COLO668 (cell line): Measurements from ENCODE around the gene GGT7.
"Not testable (repeated sequence)": the region's sequence is repeated elsewhere in the genome, so short reads cannot be mapped to it uniquely, and the experiment has no call there.

Experiments
- DNase-seq: peaks from one replicate; lab custom pipeline; 2025; ENCODE audit not compliant: unreplicated experiment; lab: John Stamatoyannopoulos, UW

Gene GGT7

DNA sequence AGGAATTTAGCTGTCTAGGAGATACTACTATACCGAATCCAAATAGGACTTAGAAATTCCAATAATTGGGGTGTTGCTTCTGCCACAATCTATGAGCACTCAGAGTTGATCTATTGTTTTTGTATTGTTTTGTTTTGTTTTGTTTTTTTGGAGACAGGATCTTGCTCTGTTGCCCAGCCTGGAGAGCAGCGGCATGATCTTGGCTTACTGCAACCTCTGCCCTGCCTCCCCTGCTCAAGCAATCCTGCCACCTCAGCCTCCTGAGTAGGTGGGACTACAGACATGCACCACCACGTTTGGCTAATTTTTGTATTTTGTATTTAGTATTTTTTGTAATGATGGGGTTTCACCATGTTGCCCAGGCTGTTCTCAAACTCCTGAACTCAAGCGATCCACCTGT is 11.2 kb upstream of the GGT7 start:
- DNase-seq: no peak

DNA sequence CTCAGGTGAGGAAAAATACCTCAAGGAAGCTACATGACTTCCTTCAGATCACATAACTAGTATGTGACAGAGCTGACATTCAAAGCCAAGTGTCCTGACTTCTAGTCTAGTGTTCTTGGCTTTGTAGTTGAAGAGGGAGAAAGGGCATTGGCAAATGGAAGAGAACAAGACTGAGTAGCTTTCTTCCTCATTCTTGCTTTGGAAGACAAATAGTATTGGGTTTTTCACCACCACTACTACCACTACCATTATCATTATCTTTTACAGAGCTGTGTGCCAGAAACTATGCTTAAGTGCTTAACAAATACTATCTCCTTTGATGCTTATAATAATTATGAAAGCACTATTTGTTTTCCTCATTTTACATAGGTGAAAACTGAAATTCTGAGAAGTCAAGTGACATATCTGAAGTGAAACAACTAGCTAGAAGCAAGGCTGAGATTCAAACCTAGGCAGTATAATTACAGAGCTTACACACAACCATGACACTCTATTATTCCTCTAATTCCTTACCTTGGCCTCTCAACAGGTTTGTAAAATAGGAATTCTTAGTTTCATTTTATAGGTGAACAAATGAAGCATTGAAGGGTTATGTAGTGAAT is 10.5 kb upstream of the GGT7 start:
- no peak for DNase-seq

- no peak for DNase-seq
These were observed 9.0 kb upstream of the GGT7 start for GRCh38 chr20:34881689-34882088.

- DNase-seq: not testable (repeated sequence)
These were observed 8.3 kb upstream of the GGT7 start for GRCh38 chr20:34880971-34881370.

GRCh38 chr20:34880215-34880850 is 7.7 kb upstream of the GGT7 start:
- DNase-seq: no peak

GRCh38 chr20:34876406-34877282 is 4.0 kb upstream of the GGT7 start, which contains the start of gene ACSS2:
Gene ACSS2 (plus strand): TSS chr20:34876612. CDS start chr20:34876646, 34 bp downstream.
- no peak for DNase-seq

DNA sequence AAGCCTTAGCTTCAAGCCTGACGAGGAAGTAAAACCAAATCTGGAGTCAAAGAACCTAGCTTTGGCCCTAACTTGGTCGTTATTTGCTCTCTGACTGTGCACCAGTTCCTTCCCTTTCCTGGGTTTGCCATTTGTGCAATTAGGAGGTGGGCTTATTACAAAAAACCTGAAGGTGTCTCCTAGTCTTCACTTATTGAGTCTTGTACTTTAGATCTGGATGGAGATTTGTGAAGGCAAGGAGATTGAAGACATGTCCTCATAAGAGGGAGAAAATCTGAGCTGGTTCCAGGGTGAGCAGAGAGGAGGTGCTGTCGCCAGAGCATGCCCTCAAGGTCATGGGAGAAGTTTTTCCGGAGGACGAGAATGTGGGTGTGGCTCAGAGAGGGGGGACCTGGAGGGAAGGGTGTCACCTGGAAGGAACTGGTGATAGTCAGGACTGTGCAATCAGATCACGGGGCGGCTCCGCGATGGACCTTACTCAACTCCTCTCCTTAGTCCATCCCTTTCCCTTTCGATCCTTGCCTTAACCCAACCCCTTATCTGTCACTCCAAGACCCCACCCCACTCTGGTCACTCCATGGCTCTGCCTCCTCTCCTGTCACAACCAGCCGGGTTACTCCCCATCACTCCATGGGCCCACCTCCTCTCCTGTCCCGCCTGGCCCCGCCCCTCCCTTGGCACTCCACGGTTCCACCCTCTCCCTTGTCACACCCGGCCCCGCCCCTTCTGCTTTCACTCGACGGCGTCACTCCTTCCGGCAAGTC is 3.2 kb upstream of the GGT7 start:
- DNase-seq: peak; percentile 98

DNA sequence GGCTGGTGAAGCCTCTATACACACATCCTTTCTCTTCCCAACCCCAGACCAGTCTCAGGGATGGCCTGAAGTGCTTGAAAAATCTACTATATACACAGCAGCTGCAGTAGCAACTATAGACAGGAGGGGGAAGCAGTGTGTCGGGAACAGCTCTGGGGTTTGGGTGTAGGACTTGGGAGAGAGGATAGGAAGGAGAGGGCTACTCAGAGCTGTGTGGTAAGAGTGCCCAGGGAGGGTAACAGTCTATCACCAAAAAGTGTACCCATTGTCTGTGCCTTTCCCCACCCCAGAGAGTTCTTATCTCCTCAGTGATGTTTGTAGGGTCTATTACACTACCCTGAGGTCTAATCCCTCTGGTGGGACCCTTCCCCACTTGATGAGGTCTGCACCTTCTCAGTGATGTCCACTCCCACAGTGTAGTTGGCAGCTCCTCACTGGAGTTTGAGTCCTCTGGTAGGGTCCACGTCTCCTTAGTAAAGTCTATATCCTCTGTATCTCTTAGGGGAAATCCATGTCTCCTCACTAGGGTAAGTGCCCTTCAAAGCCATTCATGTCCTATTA is 1.5 kb upstream of the GGT7 start:
- peak; percentile 78 for DNase-seq

DNA sequence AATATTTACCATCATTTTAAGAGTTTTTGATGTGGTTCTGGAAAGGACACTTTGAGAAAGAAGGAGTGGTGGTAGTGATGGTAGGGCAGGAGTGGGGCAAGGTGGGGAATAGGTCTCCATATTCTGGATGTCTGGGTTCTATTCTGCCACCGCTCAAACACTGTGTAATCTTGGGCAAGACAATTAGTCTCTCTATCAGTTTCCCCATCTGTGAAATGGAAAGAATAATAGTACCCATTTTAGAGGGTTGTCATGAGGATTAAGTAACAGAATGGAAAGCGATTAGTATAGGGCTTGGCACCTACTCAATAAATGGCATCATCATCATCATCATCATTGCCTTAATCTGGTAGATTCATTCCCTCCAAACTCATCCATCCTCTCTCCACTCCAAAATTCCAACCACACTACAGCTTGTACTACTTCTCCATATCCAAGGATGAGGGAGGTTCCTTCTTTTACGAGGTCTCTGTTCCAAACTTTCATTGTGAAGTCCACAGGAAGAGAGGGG is 982 bp upstream of the GGT7 start:
- no peak for DNase-seq

DNA sequence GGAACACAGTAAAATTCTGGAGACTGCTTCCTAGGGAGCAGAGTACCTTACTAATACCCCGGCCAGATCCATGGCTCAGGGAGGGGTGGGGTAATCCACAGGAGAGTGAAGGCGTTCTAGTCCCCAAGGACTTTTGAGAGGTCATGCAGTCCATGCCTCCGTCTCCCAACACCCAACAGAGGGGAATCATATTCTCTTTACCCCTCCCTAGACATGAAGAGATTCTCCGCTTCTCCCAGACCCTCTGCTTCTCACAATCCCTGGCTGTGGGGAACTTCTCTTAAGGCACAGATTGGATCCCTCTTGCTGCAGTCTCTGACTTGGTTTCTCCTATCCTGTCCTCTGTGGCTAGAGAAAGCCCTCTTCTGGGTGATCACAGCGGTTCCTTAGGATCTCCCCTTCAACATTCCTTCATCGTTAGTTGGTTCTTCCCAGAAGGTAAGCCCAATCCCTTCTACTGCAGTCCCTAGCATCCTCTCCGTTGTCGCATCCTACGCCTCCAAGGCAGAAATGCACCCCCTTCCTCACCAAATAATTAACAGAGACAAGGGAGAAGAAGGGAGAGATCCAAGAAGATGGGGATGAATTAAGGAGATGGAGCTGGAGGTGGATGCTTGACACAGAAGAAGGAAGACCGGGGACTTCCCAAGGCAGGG is 562 bp downstream of the GGT7 start:
- DNase-seq: no peak

GRCh38 chr20:34871320-34871926 is 1.2 kb downstream of the GGT7 start:
- DNase-seq: no peak

GRCh38 chr20:34864216-34864615 is 8.4 kb downstream of the GGT7 start:
- DNase-seq: no peak

- DNase-seq: no peak
These were observed 9.2 kb downstream of the GGT7 start for GRCh38 chr20:34863421-34863965.

GRCh38 chr20:34862724-34863123 is 9.9 kb downstream of the GGT7 start:
- no peak for DNase-seq

GRCh38 chr20:34861386-34862084 is 11.1 kb downstream of the GGT7 start:
- peak; percentile 92 for DNase-seq

DNA sequence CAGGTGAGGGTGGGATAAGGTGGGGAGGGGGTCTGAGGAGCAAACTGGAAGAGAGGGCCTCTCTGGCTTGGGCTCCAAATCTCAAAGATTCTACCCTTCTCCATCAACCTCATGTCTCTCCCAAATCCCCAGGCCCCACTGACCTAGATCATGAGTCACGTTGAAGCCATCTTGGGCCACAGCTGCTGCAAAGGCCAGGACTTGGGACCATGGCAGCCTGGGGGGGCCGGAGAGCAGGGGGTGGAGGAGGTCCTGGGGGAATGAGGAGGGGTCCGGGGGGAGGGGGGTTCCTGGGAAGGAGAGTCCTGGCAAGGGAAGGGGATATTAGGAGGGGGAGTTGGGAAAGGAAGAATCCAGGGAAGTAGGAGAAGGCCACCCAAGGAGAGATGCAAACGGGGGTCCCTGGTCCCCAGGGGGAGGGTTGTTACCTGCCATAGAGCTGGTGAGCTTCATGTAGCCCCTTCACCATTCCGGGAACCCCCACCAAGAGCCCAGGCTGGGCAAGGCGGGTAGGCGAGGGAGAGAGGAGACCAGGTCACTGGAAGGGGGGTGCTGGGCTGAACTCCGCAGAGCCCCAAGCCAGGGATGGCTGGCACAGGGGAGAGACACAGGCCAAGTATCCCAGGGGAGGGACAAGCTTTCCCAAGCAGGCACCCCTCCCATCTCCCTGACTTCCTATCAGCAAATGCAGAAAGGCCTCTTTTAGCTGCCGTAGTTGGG is 12.7 kb downstream of the GGT7 start:
- no peak for DNase-seq

DNA sequence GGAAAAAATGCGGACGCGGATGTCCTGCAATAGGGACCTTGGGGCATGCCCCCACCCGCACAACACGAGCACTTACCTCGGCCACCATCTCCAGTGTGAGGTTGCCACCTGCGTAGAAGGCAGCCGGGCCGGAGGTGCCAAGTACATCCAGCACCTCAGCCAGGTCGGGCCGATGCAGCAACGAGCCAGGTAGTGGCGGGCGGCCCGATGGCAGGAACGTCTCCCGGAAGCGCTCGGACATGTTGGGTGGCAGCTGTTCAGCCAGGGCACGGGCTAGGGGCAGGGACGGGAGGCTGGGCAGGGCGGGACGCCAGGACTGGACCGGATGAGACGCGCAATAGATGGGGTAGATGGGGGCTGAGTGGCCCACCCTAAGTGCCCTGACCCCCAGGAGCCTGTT is 13.3 kb downstream of the GGT7 start:
- DNase-seq: no peak

DNA sequence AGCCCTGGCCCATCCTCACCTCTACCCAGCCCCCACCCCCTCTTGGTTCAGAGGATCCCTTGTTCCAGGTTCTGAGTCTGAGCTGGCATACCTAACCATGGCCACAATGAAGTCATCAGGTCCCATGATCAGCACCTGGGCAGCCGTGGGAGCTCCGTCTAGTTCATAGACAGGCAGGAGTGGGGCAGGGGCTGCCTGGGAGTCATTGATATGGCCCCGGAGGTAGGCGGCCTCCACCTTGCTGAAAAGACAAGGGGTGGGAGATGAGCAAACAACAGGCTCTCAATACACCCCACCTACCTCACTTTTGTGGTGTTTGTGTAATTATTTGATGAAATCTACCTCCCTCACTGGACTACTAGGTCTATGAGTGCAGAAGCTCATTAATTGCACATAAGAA is 20.4 kb downstream of the GGT7 start:
- DNase-seq: no peak
